Measurements from ENCODE around the gene SNAPIN.

DNA sequence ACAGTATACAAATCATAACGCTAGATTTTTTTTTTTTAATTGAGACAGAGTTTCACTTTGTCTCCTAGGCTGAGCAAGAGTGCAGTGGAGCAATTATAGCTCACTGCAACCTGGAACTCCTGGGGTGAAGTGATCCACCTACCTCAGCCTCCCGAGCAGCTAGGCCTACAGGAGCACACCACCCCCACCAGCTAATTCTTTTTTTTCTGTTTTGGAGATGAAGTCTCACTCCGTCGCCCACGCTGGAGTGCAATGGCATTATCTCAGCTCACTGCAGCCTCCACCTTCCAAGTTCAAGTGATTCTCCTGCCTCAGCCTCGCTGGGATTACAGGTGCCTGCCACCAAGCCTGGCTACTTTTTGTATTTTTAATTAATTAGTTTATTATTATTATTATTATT, 41.3 kb downstream of the SNAPIN start:
- TF ChIP-seq, protein P1, sequence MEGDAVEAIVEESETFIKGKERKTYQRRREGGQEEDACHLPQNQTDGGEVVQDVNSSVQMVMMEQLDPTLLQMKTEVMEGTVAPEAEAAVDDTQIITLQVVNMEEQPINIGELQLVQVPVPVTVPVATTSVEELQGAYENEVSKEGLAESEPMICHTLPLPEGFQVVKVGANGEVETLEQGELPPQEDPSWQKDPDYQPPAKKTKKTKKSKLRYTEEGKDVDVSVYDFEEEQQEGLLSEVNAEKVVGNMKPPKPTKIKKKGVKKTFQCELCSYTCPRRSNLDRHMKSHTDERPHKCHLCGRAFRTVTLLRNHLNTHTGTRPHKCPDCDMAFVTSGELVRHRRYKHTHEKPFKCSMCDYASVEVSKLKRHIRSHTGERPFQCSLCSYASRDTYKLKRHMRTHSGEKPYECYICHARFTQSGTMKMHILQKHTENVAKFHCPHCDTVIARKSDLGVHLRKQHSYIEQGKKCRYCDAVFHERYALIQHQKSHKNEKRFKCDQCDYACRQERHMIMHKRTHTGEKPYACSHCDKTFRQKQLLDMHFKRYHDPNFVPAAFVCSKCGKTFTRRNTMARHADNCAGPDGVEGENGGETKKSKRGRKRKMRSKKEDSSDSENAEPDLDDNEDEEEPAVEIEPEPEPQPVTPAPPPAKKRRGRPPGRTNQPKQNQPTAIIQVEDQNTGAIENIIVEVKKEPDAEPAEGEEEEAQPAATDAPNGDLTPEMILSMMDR (IDR thresholded peaks at IDR 0.05) = no peak
- TF ChIP-seq POLR2A (IDR thresholded peaks at IDR 0.05) (no peak), EP300 (IDR thresholded peaks at IDR 0.05) (no peak)

All from ovary (tissue), 3 donors.